B cell (primary cell): ENCODE measurements around the gene SPDYE1.

ENCODE experiments used
- EZH2 ChIP-seq: IDR thresholded peaks from 2 replicates; pipeline ENCODE4 v1.6.1; 2012; ENCODE audit warnings: borderline replicate concordance, low read depth, mild to moderate bottlenecking, moderate library complexity, low read length; ENCODE audit not compliant: insufficient read depth, poor library complexity, severe bottlenecking
- TF ChIP-seq, protein P1 (sequence below): fragments of 200-600 bp; IDR thresholded peaks from one replicate; pipeline ENCODE4 v1.8.0; 2022; ENCODE audit warnings: antibody characterized with exemption, mild to moderate bottlenecking

- TF ChIP-seq, protein P1, sequence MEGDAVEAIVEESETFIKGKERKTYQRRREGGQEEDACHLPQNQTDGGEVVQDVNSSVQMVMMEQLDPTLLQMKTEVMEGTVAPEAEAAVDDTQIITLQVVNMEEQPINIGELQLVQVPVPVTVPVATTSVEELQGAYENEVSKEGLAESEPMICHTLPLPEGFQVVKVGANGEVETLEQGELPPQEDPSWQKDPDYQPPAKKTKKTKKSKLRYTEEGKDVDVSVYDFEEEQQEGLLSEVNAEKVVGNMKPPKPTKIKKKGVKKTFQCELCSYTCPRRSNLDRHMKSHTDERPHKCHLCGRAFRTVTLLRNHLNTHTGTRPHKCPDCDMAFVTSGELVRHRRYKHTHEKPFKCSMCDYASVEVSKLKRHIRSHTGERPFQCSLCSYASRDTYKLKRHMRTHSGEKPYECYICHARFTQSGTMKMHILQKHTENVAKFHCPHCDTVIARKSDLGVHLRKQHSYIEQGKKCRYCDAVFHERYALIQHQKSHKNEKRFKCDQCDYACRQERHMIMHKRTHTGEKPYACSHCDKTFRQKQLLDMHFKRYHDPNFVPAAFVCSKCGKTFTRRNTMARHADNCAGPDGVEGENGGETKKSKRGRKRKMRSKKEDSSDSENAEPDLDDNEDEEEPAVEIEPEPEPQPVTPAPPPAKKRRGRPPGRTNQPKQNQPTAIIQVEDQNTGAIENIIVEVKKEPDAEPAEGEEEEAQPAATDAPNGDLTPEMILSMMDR: no peak
- TF ChIP-seq EZH2: no peak
Measured at GRCh38 chr7:44050121-44050914, 52.6 kb downstream of the SPDYE1 start.
